ENCODE data around the gene SRC. TPM values are rescaled to one million over a fixed set of nuclear protein-coding genes. Genes with fewer than 3 reads are reported as not detected.

Gene SRC
- total RNA-seq, 5 donors from 2014 or later (not counting 1 experiment from before 2014, with no cell fraction given): 1.4 to 4.5 (median 2.0) TPM

- POLR2A ChIA-PET: no interaction called here
- ATAC-seq (replicated peaks in 1 of 4) (no peak), DNase-seq (no peak)
- peaks cover 0 to 23% of the 10 kb centered on the region in 2 experiments for H3K27me3 ChIP-seq (replicated peaks in 1 of 2; ENCODE audit: control insufficient read depth in 2 of 2, extremely low read depth in 1 of 2, insufficient read depth in 2 of 2, low read length in 1 of 2)
- Mint-ChIP-seq H3K4me1 (peaks cover 8 to 20% (median 16%) of the 10 kb centered on the region in 3 donors), H3K4me3 (no peak overlapping the region), H3K36me3 (no peaks in the 10 kb centered on the region), H3K27me3 (peaks cover 11 to 26% of the 10 kb centered on the region in 2 donors), H3K27ac (no peak overlapping the region), H3K9me3 (no peaks in the 10 kb centered on the region)
- H3K9me3 ChIP-seq: no peaks in the 10 kb centered on the region
- peaks cover 0 to 5% of the 10 kb centered on the region in 2 experiments for H3K4me1 ChIP-seq (ENCODE audit: control insufficient read depth in 1 of 2, extremely low read depth in 1 of 2, insufficient read depth in 2 of 2, low read length in 2 of 2)
- no peak overlapping the region for H3K27ac ChIP-seq (ENCODE audit: low read length)
- 94% methylated on average over 21 of the region's 37 CpGs for WGBS (ENCODE audit: insufficient coverage)
- H3K36me3 ChIP-seq (ENCODE audit: control insufficient read depth in 2 of 2, extremely low read depth in 1 of 2, insufficient read depth in 1 of 2, low read length in 1 of 2): no peaks in the 10 kb centered on the region
- CTCF ChIA-PET: no interaction called here
- H3K4me3 ChIP-seq (ENCODE audit: control insufficient read depth in 1 of 2, extremely low read depth in 1 of 2, low read length in 1 of 2): no peak overlapping the region
Measured at GRCh38 chr20:37403107-37404033, 57.4 kb downstream of the SRC start.

- Mint-ChIP-seq H3K4me1 (peaks cover 8 to 22% (median 20%) of the 10 kb centered on the region in 3 donors), H3K27me3 (peaks cover 22 to 36% of the 10 kb centered on the region in 2 donors), H3K36me3 (no peaks in the 10 kb centered on the region), H3K9me3 (no peaks in the 10 kb centered on the region), H3K4me3 (no peak overlapping the region), H3K27ac (no peak overlapping the region)
- Histone ChIP-seq H3K36me3 (ENCODE audit: control insufficient read depth in 2 of 2, extremely low read depth in 1 of 2, insufficient read depth in 1 of 2, low read length in 1 of 2) (no peaks in the 10 kb centered on the region), H3K9me3 (no peaks in the 10 kb centered on the region), H3K27me3 (replicated peaks in 1 of 2; ENCODE audit: control insufficient read depth in 2 of 2, extremely low read depth in 1 of 2, insufficient read depth in 2 of 2, low read length in 1 of 2) (peaks cover 0 to 34% of the 10 kb centered on the region in 2 experiments), H3K4me3 (ENCODE audit: control insufficient read depth in 1 of 2, extremely low read depth in 1 of 2, low read length in 1 of 2) (no peak overlapping the region), H3K27ac (ENCODE audit: low read length) (no peak overlapping the region), H3K4me1 (ENCODE audit: control insufficient read depth in 1 of 2, extremely low read depth in 1 of 2, insufficient read depth in 2 of 2, low read length in 2 of 2) (peaks cover 0 to 5% of the 10 kb centered on the region in 2 experiments)
- POLR2A ChIA-PET: no interaction called here
- ATAC-seq (replicated peaks in 1 of 4): no peak
- no peak for DNase-seq
- CTCF ChIA-PET: no interaction called here
- WGBS (ENCODE audit: insufficient coverage): 91% methylated on average over 5 of the region's 6 CpGs
Measured at GRCh38 chr20:37404461-37404890, 58.5 kb downstream of the SRC start.

- DNase-seq (no peak), ATAC-seq (replicated peaks in 1 of 4) (no peak)
- no peak overlapping the region for H3K27ac Mint-ChIP-seq
- H3K4me3 Mint-ChIP-seq: peak overlapping the region in 1 of 3 donors; percentile 75
- H3K36me3 ChIP-seq (ENCODE audit: control insufficient read depth in 2 of 2, extremely low read depth in 1 of 2, insufficient read depth in 1 of 2, low read length in 1 of 2): no peaks in the 10 kb centered on the region
- no peaks in the 10 kb centered on the region for H3K9me3 ChIP-seq
- POLR2A ChIA-PET: no interaction called here
- no peak overlapping the region for H3K4me3 ChIP-seq (ENCODE audit: control insufficient read depth in 1 of 2, extremely low read depth in 1 of 2, low read length in 1 of 2)
- peaks cover 0 to 43% of the 10 kb centered on the region in 2 experiments for H3K27me3 ChIP-seq (replicated peaks in 1 of 2; ENCODE audit: control insufficient read depth in 2 of 2, extremely low read depth in 1 of 2, insufficient read depth in 2 of 2, low read length in 1 of 2)
- H3K4me1 Mint-ChIP-seq: peaks cover 8 to 22% (median 20%) of the 10 kb centered on the region in 3 donors
- WGBS (ENCODE audit: insufficient coverage): 87% methylated on average over 4 of the region's 11 CpGs
- H3K4me1 ChIP-seq (ENCODE audit: control insufficient read depth in 1 of 2, extremely low read depth in 1 of 2, insufficient read depth in 2 of 2, low read length in 2 of 2): peaks cover 0 to 5% of the 10 kb centered on the region in 2 experiments
- CTCF ChIA-PET: no interaction called here
- H3K9me3 Mint-ChIP-seq: no peaks in the 10 kb centered on the region
- peaks cover 27 to 43% of the 10 kb centered on the region in 2 donors for H3K27me3 Mint-ChIP-seq
- H3K27ac ChIP-seq (ENCODE audit: low read length): no peak overlapping the region
- no peaks in the 10 kb centered on the region for H3K36me3 Mint-ChIP-seq
Measured at GRCh38 chr20:37405351-37405897, 59.5 kb downstream of the SRC start.

GRCh38 chr20:37406010-37406998 is 60.4 kb downstream of the SRC start:
- ATAC-seq (replicated peaks in 1 of 4) (peak; percentile 51 to 65 (median 57)), DNase-seq (peak in 4 of 35 experiments; percentile 7 to 34 (median 22))
- CTCF ChIA-PET: no interaction called here
- H3K4me1 ChIP-seq (ENCODE audit: control insufficient read depth in 1 of 2, extremely low read depth in 1 of 2, insufficient read depth in 2 of 2, low read length in 2 of 2): peaks cover 0 to 12% of the 10 kb centered on the region in 2 experiments
- WGBS (ENCODE audit: insufficient coverage): 17% methylated on average over 46 of the region's 49 CpGs
- H3K27ac Mint-ChIP-seq: peak overlapping the region in 1 of 2 donors; percentile 61
- H3K27ac ChIP-seq (ENCODE audit: low read length): no peak overlapping the region
- no peaks in the 10 kb centered on the region for H3K36me3 ChIP-seq (ENCODE audit: control insufficient read depth in 2 of 2, extremely low read depth in 1 of 2, insufficient read depth in 1 of 2, low read length in 1 of 2)
- H3K4me1 Mint-ChIP-seq: peaks cover 8 to 22% (median 20%) of the 10 kb centered on the region in 3 donors
- peaks cover 27 to 43% of the 10 kb centered on the region in 2 donors for H3K27me3 Mint-ChIP-seq
- H3K27me3 ChIP-seq (replicated peaks in 1 of 2; ENCODE audit: control insufficient read depth in 2 of 2, extremely low read depth in 1 of 2, insufficient read depth in 2 of 2, low read length in 1 of 2): peaks cover 0 to 50% of the 10 kb centered on the region in 2 experiments
- no peaks in the 10 kb centered on the region for H3K36me3 Mint-ChIP-seq
- peak overlapping the region; percentile 15 to 42 for H3K4me3 ChIP-seq (ENCODE audit: control insufficient read depth in 1 of 2, extremely low read depth in 1 of 2, low read length in 1 of 2)
- peak overlapping the region; percentile 51 to 75 (median 58) for H3K4me3 Mint-ChIP-seq
- H3K9me3 Mint-ChIP-seq: no peaks in the 10 kb centered on the region
- POLR2A ChIA-PET: no interaction called here
- no peaks in the 10 kb centered on the region for H3K9me3 ChIP-seq

- no CpG with 5 or more reads among the region's 7 CpGs for WGBS (ENCODE audit: insufficient coverage)
- Mint-ChIP-seq H3K36me3 (no peaks in the 10 kb centered on the region), H3K27me3 (peaks cover 27 to 43% of the 10 kb centered on the region in 2 donors), H3K4me1 (peaks cover 8 to 22% (median 20%) of the 10 kb centered on the region in 3 donors), H3K9me3 (no peaks in the 10 kb centered on the region), H3K27ac (no peak overlapping the region), H3K4me3 (peak overlapping the region in 2 of 3 donors; percentile 51 to 75)
- Histone ChIP-seq H3K4me3 (ENCODE audit: control insufficient read depth in 1 of 2, extremely low read depth in 1 of 2, low read length in 1 of 2) (no peak overlapping the region), H3K4me1 (ENCODE audit: control insufficient read depth in 1 of 2, extremely low read depth in 1 of 2, insufficient read depth in 2 of 2, low read length in 2 of 2) (peaks cover 2 to 20% of the 10 kb centered on the region in 2 experiments), H3K9me3 (no peaks in the 10 kb centered on the region), H3K27ac (ENCODE audit: low read length) (no peak overlapping the region), H3K27me3 (replicated peaks in 1 of 2; ENCODE audit: control insufficient read depth in 2 of 2, extremely low read depth in 1 of 2, insufficient read depth in 2 of 2, low read length in 1 of 2) (peaks cover 0 to 55% of the 10 kb centered on the region in 2 experiments), H3K36me3 (ENCODE audit: control insufficient read depth in 2 of 2, extremely low read depth in 1 of 2, insufficient read depth in 1 of 2, low read length in 1 of 2) (no peaks in the 10 kb centered on the region)
- DNase-seq (no peak), ATAC-seq (replicated peaks in 1 of 4) (no peak)
- POLR2A ChIA-PET: no interaction called here
- CTCF ChIA-PET: no interaction called here
Measured at GRCh38 chr20:37407019-37407566, 61.2 kb downstream of the SRC start.
